ENCODE data around the gene GNAT1.

GRCh38 chr3:50185230-50185629 is 6.2 kb upstream of the GNAT1 start:
- TF ChIP-seq POLR2AphosphoS5 (IDR thresholded peaks at IDR 0.05) (no peak), CTCF (IDR thresholded peaks at IDR 0.05) (no peak)

Data from breast epithelium (tissue), 3 donors.